ENCODE data around the gene ZNF536.

Gene ZNF536

DNA sequence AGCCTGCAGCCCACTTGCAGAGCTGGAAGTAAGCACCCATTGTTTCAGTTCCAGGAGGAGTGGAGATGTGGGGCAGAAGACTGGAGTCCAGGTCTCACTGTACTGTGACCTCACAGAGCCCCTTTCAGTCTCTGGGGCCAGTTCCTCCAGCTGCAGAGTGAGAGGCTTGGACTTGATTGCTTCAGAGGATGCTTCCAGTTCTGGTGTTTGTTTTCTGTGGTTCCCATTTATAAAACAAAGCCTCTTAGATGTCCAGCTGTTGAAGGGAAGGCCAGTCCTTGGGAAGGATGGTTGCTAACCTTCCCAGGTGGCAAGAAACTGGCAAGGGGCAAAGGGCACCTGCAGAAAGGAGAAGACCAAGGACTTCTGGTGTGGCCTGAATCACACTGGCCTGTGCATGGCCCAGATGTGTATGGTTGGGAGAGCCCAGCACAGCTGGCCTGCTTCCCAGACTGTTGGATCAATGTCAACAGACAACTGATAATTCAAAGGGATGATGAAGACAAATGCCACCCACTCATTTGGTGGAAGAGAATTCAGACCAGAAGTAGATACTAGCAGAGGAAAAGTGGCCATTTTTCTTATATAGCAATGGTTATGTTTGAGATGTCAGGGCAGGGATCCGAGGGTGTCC is 218.5 kb downstream of the ZNF536 start:
- DNase-seq (ENCODE audit: low read depth): no peak
- no peak overlapping the region for H3K4me3 ChIP-seq (ENCODE audit: low read depth, low read length)
- no peak for TF ChIP-seq CTCF (conservative IDR thresholded peaks at IDR 0.05; ENCODE audit: low read depth, low read length)

GRCh38 chr19:30593356-30593755 is 221.2 kb downstream of the ZNF536 start:
- TF ChIP-seq CTCF (conservative IDR thresholded peaks at IDR 0.05; ENCODE audit: low read depth, low read length): no peak
- no peak overlapping the region for H3K4me3 ChIP-seq (ENCODE audit: low read depth, low read length)
- DNase-seq (ENCODE audit: low read depth): no peak

DNA sequence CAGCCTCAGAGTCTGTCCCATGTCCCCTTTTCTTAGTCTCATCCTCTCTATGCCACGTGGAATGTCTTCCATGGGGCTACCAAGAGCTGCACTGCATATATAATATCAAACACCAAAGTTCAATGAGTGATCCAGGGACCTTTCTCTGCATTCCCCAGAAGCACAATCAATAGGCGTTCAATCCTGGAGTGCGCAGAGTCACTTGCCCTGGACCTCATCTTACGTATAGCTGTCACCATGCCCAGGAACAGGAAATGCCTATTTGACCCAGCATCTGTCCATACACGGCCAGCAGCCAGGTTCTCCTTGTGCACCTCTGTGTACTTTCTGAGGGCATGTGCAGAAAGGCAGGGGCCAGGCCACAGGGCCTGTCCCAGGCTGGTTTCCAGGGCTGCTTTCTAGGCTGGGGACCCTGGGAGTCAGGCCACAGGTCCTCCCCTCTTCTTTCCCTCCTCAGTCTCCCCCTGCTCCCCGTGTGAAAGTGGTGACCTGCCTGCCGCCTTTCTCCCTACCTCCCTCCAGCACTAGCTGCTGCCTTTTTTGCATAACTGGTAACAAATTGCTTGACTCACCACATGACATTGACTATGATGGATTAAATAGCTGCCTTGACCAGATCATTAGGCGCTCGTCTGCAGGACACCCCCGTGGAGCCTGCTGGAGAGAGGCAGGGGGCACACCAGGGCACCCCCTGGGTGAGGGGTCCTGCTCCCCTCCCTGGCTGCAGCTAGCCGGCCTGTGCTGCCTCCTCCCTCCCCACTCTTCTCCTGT is 222.0 kb downstream of the ZNF536 start:
- TF ChIP-seq CTCF (conservative IDR thresholded peaks at IDR 0.05; ENCODE audit: low read depth, low read length): no peak
- no peak for DNase-seq (ENCODE audit: low read depth)
- no peak overlapping the region for H3K4me3 ChIP-seq (ENCODE audit: low read depth, low read length)

GRCh38 chr19:30596268-30596667 is 224.1 kb downstream of the ZNF536 start:
- no peak overlapping the region for H3K4me3 ChIP-seq (ENCODE audit: low read depth, low read length)
- no peak for DNase-seq (ENCODE audit: low read depth)
- TF ChIP-seq CTCF (conservative IDR thresholded peaks at IDR 0.05; ENCODE audit: low read depth, low read length): no peak

DNA sequence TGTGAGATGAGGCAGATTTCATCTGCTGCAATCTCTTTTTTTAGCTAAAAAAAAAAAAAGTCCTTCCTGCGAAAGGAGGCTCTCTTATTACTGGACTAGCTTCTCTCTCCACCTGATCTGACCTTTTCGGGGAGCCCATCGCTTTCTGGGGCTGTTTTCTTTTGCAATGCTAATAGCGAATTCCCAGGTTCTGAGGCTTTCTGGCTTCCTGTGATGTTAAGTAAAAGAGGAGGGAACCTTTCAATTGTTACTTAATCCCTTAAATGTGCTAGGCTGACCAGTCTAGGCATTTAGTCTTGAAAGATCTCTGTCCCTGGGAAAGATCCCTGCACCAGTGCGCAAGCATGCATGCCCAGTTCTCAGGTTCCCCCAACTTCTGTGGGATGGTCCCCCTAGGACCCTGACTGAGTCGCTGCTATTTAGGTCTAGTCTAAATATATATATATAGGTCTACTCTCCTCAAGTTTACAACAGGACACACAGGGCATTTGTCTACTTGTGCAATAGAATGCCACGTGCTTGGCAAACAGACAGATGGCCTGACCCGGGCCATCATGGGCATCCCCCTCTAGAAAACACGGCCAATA is 224.7 kb downstream of the ZNF536 start:
- no peak overlapping the region for H3K4me3 ChIP-seq (ENCODE audit: low read depth, low read length)
- no peak for DNase-seq (ENCODE audit: low read depth)
- no peak for TF ChIP-seq CTCF (conservative IDR thresholded peaks at IDR 0.05; ENCODE audit: low read depth, low read length)

DNA sequence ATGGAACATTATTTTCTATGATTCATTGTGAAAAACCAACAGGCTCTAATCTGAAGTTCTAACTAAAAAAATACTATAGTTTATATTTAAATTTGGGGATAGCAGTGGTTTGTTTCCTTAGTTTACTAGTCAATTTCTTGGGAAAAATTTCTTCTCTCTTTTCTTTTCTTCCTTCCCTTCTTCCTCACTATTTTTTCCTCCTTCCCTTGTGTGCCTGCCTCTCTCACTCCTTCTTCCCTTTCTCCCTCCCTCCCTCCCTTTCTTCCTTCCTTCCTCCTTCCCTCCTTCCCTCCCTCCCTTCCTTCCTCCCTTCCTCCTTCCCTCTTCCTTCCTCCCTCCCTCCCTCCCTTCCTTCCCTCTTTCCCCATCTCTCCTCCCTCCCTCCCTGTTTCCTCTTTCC is 226.5 kb downstream of the ZNF536 start:
- no peak for TF ChIP-seq CTCF (conservative IDR thresholded peaks at IDR 0.05; ENCODE audit: low read depth, low read length)
- no peak overlapping the region for H3K4me3 ChIP-seq (ENCODE audit: low read depth, low read length)
- DNase-seq (ENCODE audit: low read depth): no peak
